ENCODE data around the gene TM9SF4.
A peak's percentile ranks its signal among the peaks of the same experiment; 100 is the strongest.
"Not testable (repeated sequence)": the region's sequence is repeated elsewhere in the genome, so short reads cannot be mapped to it uniquely, and the experiment has no call there.

Gene TM9SF4

GRCh38 chr20:32193336-32193735 lies 83.8 kb downstream of the TM9SF4 start:
- H3K4me3 ChIP-seq (ENCODE audit: insufficient read depth, low read depth, low read length); H3K27me3 ChIP-seq (ENCODE audit: control insufficient read depth, insufficient read depth, low read length, poor library complexity, severe bottlenecking); H3K27ac ChIP-seq (ENCODE audit: insufficient read depth, low read depth, low read length, poor library complexity, severe bottlenecking); H3K9me3 ChIP-seq (ENCODE audit: control insufficient read depth, low read length): not testable (repeated sequence)
- Histone ChIP-seq H3K4me1 (ENCODE audit: control insufficient read depth, insufficient read depth, low read length) (peaks cover 20% of the 10 kb centered on the region), H3K36me3 (ENCODE audit: control insufficient read depth, insufficient read depth, low read length) (peaks cover 20% of the 10 kb centered on the region)
- 97% methylated on average over 5 of the region's 5 CpGs for WGBS, 2 experiments

GRCh38 chr20:32193996-32194395 lies 84.5 kb downstream of the TM9SF4 start:
- Histone ChIP-seq H3K9me3 (ENCODE audit: control insufficient read depth, low read length) (no peaks in the 10 kb centered on the region), H3K27ac (ENCODE audit: insufficient read depth, low read depth, low read length, poor library complexity, severe bottlenecking) (no peak overlapping the region), H3K4me3 (ENCODE audit: insufficient read depth, low read depth, low read length) (no peak overlapping the region), H3K27me3 (ENCODE audit: control insufficient read depth, insufficient read depth, low read length, poor library complexity, severe bottlenecking) (no peaks in the 10 kb centered on the region), H3K4me1 (ENCODE audit: control insufficient read depth, insufficient read depth, low read length) (peaks cover 17% of the 10 kb centered on the region), H3K36me3 (ENCODE audit: control insufficient read depth, insufficient read depth, low read length) (peaks cover 25% of the 10 kb centered on the region)
- WGBS, 2 experiments, result 91 to 94% methylated on average over 6 of the region's 6 CpGs

GRCh38 chr20:32195581-32195980 lies 86.1 kb downstream of the TM9SF4 start:
- 94 to 97% methylated on average over 7 of the region's 7 CpGs for WGBS, 2 experiments
- Histone ChIP-seq H3K36me3 (ENCODE audit: control insufficient read depth, insufficient read depth, low read length) (peaks cover 37% of the 10 kb centered on the region), H3K4me3 (ENCODE audit: insufficient read depth, low read depth, low read length) (no peak overlapping the region), H3K4me1 (ENCODE audit: control insufficient read depth, insufficient read depth, low read length) (peaks cover 12% of the 10 kb centered on the region), H3K27me3 (ENCODE audit: control insufficient read depth, insufficient read depth, low read length, poor library complexity, severe bottlenecking) (no peaks in the 10 kb centered on the region), H3K27ac (ENCODE audit: insufficient read depth, low read depth, low read length, poor library complexity, severe bottlenecking) (no peak overlapping the region), H3K9me3 (ENCODE audit: control insufficient read depth, low read length) (no peaks in the 10 kb centered on the region)

GRCh38 chr20:32196613-32197012 lies 87.1 kb downstream of the TM9SF4 start:
- H3K27me3 ChIP-seq (ENCODE audit: control insufficient read depth, insufficient read depth, low read length, poor library complexity, severe bottlenecking); H3K27ac ChIP-seq (ENCODE audit: insufficient read depth, low read depth, low read length, poor library complexity, severe bottlenecking); H3K4me1 ChIP-seq (ENCODE audit: control insufficient read depth, insufficient read depth, low read length); H3K4me3 ChIP-seq (ENCODE audit: insufficient read depth, low read depth, low read length); H3K9me3 ChIP-seq (ENCODE audit: control insufficient read depth, low read length): not testable (repeated sequence)
- WGBS, 2 experiments, result 94 to 98% methylated on average over 9 of the region's 11 CpGs
- peaks cover 46% of the 10 kb centered on the region for H3K36me3 ChIP-seq (ENCODE audit: control insufficient read depth, insufficient read depth, low read length)

- not testable (repeated sequence) for H3K27ac ChIP-seq (ENCODE audit: insufficient read depth, low read depth, low read length, poor library complexity, severe bottlenecking); H3K4me1 ChIP-seq (ENCODE audit: control insufficient read depth, insufficient read depth, low read length); H3K27me3 ChIP-seq (ENCODE audit: control insufficient read depth, insufficient read depth, low read length, poor library complexity, severe bottlenecking); H3K4me3 ChIP-seq (ENCODE audit: insufficient read depth, low read depth, low read length); H3K9me3 ChIP-seq (ENCODE audit: control insufficient read depth, low read length)
- WGBS, 2 experiments, result 95% methylated on average over 20 of the region's 20 CpGs
- H3K36me3 ChIP-seq (ENCODE audit: control insufficient read depth, insufficient read depth, low read length), result peaks cover 50% of the 10 kb centered on the region
Measured at GRCh38 chr20:32197136-32197535, 87.6 kb downstream of the TM9SF4 start.

- Histone ChIP-seq H3K36me3 (ENCODE audit: control insufficient read depth, insufficient read depth, low read length) (peaks cover 50% of the 10 kb centered on the region), H3K27ac (ENCODE audit: insufficient read depth, low read depth, low read length, poor library complexity, severe bottlenecking) (no peak overlapping the region), H3K27me3 (ENCODE audit: control insufficient read depth, insufficient read depth, low read length, poor library complexity, severe bottlenecking) (no peaks in the 10 kb centered on the region), H3K4me3 (ENCODE audit: insufficient read depth, low read depth, low read length) (no peak overlapping the region), H3K9me3 (ENCODE audit: control insufficient read depth, low read length) (no peaks in the 10 kb centered on the region), H3K4me1 (ENCODE audit: control insufficient read depth, insufficient read depth, low read length) (peaks cover 11% of the 10 kb centered on the region)
- WGBS, 2 experiments, result 92 to 94% methylated on average over 4 of the region's 4 CpGs
Measured at GRCh38 chr20:32199006-32199405, 89.5 kb downstream of the TM9SF4 start.

- no peak overlapping the region for H3K4me3 ChIP-seq (ENCODE audit: insufficient read depth, low read depth, low read length)
- H3K4me1 ChIP-seq (ENCODE audit: control insufficient read depth, insufficient read depth, low read length), result peaks cover 34% of the 10 kb centered on the region
- no peak overlapping the region for H3K27ac ChIP-seq (ENCODE audit: insufficient read depth, low read depth, low read length, poor library complexity, severe bottlenecking)
- peaks cover 35% of the 10 kb centered on the region for H3K36me3 ChIP-seq (ENCODE audit: control insufficient read depth, insufficient read depth, low read length)
- no peaks in the 10 kb centered on the region for H3K27me3 ChIP-seq (ENCODE audit: control insufficient read depth, insufficient read depth, low read length, poor library complexity, severe bottlenecking)
- no peaks in the 10 kb centered on the region for H3K9me3 ChIP-seq (ENCODE audit: control insufficient read depth, low read length)
- 91 to 95% methylated on average over 4 of the region's 4 CpGs for WGBS, 2 experiments
Measured at GRCh38 chr20:32201296-32201976, 91.9 kb downstream of the TM9SF4 start.

- Histone ChIP-seq H3K27ac (ENCODE audit: insufficient read depth, low read depth, low read length, poor library complexity, severe bottlenecking) (no peak overlapping the region), H3K27me3 (ENCODE audit: control insufficient read depth, insufficient read depth, low read length, poor library complexity, severe bottlenecking) (no peaks in the 10 kb centered on the region), H3K4me3 (ENCODE audit: insufficient read depth, low read depth, low read length) (no peak overlapping the region), H3K4me1 (ENCODE audit: control insufficient read depth, insufficient read depth, low read length) (peaks cover 35% of the 10 kb centered on the region), H3K9me3 (ENCODE audit: control insufficient read depth, low read length) (no peaks in the 10 kb centered on the region), H3K36me3 (ENCODE audit: control insufficient read depth, insufficient read depth, low read length) (peaks cover 34% of the 10 kb centered on the region)
- WGBS, 2 experiments, result 93 to 95% methylated on average over 8 of the region's 8 CpGs
Measured at GRCh38 chr20:32201977-32202363, 92.5 kb downstream of the TM9SF4 start.

GRCh38 chr20:32203356-32204204 lies 94.1 kb downstream of the TM9SF4 start:
- no peak overlapping the region for H3K27ac ChIP-seq (ENCODE audit: insufficient read depth, low read depth, low read length, poor library complexity, severe bottlenecking)
- no peaks in the 10 kb centered on the region for H3K27me3 ChIP-seq (ENCODE audit: control insufficient read depth, insufficient read depth, low read length, poor library complexity, severe bottlenecking)
- H3K9me3 ChIP-seq (ENCODE audit: control insufficient read depth, low read length), result no peaks in the 10 kb centered on the region
- no peak overlapping the region for H3K4me3 ChIP-seq (ENCODE audit: insufficient read depth, low read depth, low read length)
- H3K4me1 ChIP-seq (ENCODE audit: control insufficient read depth, insufficient read depth, low read length), result peaks cover 35% of the 10 kb centered on the region
- peaks cover 29% of the 10 kb centered on the region for H3K36me3 ChIP-seq (ENCODE audit: control insufficient read depth, insufficient read depth, low read length)
- WGBS, 2 experiments, result 92 to 93% methylated on average over 10 to 11 of the region's 11 CpGs

- Histone ChIP-seq H3K36me3 (ENCODE audit: control insufficient read depth, insufficient read depth, low read length) (peaks cover 20% of the 10 kb centered on the region), H3K4me3 (ENCODE audit: insufficient read depth, low read depth, low read length) (peak overlapping the region; percentile 0), H3K4me1 (ENCODE audit: control insufficient read depth, insufficient read depth, low read length) (peaks cover 35% of the 10 kb centered on the region), H3K9me3 (ENCODE audit: control insufficient read depth, low read length) (no peaks in the 10 kb centered on the region), H3K27me3 (ENCODE audit: control insufficient read depth, insufficient read depth, low read length, poor library complexity, severe bottlenecking) (no peaks in the 10 kb centered on the region), H3K27ac (ENCODE audit: insufficient read depth, low read depth, low read length, poor library complexity, severe bottlenecking) (no peak overlapping the region)
- 84 to 91% methylated on average over 3 of the region's 4 CpGs for WGBS, 2 experiments
Measured at GRCh38 chr20:32204205-32205109, 94.9 kb downstream of the TM9SF4 start.
